Stomach (tissue), 4 donors: ENCODE results near the gene KRTCAP2.

Experiments used
- POLR2A ChIP-seq, 4 donors: fragments of 450-650 bp; IDR thresholded peaks; one replicate each; pipeline ENCODE4 v1.6.1; 2016; ENCODE audit warnings: antibody characterized with exemption in 4 of 4, control low read depth in 2 of 4, mild to moderate bottlenecking in 1 of 4, moderate library complexity in 1 of 4
- POLR2AphosphoS5 ChIP-seq, 3 donors: sonication (generic); formaldehyde crosslinking; IDR thresholded peaks; one replicate each; pipeline ENCODE4 v1.6.1; 2016; ENCODE audit warnings: antibody characterized with exemption in 3 of 3
- TF ChIP-seq, protein P1 (sequence below), 7 experiments: fragments of 450-650 bp in 4 of 7; fragments of 200-600 bp in 3 of 7; sonication (generic) in 3 of 7; IDR thresholded peaks; one replicate each; pipeline ENCODE4 v1.5.1; 2016 to 2019; ENCODE audit warnings: antibody characterized with exemption in 7 of 7, control low read depth in 2 of 7, mild to moderate bottlenecking in 1 of 7

DNA sequence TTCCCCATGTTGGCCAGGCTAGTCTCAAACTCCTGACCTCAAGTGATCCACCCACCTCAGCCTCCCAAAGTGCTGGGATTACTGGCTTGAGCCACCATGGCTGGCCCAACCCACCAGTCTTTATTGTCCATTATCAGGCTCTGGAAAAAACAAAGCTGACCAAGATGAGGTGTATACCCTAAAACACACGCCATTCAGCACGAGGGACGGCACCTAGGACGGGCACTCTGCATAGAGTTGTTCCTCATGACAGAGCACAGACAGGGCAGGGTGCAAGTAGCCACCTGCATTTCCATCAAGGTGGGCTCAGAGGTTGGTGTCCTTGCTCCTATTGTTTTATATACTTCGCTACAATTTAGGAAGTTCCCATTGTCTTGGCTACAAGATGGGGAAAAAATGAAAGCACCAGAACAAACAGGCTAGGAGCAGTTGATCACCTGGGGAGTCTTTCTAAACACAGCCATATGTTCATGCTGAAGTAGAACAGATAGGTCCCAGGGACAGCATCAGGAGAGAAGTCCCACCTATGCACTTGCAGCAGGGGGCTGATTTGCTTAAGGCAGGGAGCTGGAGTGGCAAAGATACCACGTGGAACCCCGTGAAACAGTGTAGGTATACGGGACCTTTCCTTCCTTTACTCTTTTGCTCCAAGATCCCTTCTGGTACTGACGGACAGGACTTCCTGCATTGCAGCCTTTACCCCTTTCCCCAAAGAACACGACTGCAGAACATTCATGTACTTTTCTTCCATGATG, 4.5 kb downstream of the KRTCAP2 start:
- TF ChIP-seq, protein P1, sequence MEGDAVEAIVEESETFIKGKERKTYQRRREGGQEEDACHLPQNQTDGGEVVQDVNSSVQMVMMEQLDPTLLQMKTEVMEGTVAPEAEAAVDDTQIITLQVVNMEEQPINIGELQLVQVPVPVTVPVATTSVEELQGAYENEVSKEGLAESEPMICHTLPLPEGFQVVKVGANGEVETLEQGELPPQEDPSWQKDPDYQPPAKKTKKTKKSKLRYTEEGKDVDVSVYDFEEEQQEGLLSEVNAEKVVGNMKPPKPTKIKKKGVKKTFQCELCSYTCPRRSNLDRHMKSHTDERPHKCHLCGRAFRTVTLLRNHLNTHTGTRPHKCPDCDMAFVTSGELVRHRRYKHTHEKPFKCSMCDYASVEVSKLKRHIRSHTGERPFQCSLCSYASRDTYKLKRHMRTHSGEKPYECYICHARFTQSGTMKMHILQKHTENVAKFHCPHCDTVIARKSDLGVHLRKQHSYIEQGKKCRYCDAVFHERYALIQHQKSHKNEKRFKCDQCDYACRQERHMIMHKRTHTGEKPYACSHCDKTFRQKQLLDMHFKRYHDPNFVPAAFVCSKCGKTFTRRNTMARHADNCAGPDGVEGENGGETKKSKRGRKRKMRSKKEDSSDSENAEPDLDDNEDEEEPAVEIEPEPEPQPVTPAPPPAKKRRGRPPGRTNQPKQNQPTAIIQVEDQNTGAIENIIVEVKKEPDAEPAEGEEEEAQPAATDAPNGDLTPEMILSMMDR (IDR thresholded peaks at IDR 0.05) = no peak
- TF ChIP-seq POLR2AphosphoS5 (IDR thresholded peaks at IDR 0.05) = no peak
- no peak for TF ChIP-seq POLR2A (IDR thresholded peaks at IDR 0.05)
